ENCODE data around the gene PHF2. TPM values are rescaled to one million over a fixed set of nuclear protein-coding genes. Genes with fewer than 3 reads are reported as not detected.

Gene PHF2
- total RNA-seq, 1 donor from 2014 or later: 22.9 TPM

GRCh38 chr9:93585695-93586094 lies 9.3 kb downstream of the PHF2 start:
- no peak for DNase-seq
- H3K4me3 Mint-ChIP-seq (ENCODE audit: unreplicated experiment): no peak overlapping the region
- peaks cover 9% of the 10 kb centered on the region for H3K4me1 Mint-ChIP-seq (ENCODE audit: low read depth, unreplicated experiment)
- no peaks in the 10 kb centered on the region for H3K9me3 Mint-ChIP-seq (ENCODE audit: unreplicated experiment)
- no peak overlapping the region for H3K27ac Mint-ChIP-seq (ENCODE audit: unreplicated experiment)
- peaks cover 2% of the 10 kb centered on the region for H3K27me3 Mint-ChIP-seq (ENCODE audit: unreplicated experiment)
- TF ChIP-seq, protein P1, sequence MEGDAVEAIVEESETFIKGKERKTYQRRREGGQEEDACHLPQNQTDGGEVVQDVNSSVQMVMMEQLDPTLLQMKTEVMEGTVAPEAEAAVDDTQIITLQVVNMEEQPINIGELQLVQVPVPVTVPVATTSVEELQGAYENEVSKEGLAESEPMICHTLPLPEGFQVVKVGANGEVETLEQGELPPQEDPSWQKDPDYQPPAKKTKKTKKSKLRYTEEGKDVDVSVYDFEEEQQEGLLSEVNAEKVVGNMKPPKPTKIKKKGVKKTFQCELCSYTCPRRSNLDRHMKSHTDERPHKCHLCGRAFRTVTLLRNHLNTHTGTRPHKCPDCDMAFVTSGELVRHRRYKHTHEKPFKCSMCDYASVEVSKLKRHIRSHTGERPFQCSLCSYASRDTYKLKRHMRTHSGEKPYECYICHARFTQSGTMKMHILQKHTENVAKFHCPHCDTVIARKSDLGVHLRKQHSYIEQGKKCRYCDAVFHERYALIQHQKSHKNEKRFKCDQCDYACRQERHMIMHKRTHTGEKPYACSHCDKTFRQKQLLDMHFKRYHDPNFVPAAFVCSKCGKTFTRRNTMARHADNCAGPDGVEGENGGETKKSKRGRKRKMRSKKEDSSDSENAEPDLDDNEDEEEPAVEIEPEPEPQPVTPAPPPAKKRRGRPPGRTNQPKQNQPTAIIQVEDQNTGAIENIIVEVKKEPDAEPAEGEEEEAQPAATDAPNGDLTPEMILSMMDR (IDR thresholded peaks at IDR 0.05; ENCODE audit: partially characterized antibody, unreplicated experiment): no peak
- peaks cover 10% of the 10 kb centered on the region for H3K36me3 Mint-ChIP-seq (ENCODE audit: unreplicated experiment)

DNA sequence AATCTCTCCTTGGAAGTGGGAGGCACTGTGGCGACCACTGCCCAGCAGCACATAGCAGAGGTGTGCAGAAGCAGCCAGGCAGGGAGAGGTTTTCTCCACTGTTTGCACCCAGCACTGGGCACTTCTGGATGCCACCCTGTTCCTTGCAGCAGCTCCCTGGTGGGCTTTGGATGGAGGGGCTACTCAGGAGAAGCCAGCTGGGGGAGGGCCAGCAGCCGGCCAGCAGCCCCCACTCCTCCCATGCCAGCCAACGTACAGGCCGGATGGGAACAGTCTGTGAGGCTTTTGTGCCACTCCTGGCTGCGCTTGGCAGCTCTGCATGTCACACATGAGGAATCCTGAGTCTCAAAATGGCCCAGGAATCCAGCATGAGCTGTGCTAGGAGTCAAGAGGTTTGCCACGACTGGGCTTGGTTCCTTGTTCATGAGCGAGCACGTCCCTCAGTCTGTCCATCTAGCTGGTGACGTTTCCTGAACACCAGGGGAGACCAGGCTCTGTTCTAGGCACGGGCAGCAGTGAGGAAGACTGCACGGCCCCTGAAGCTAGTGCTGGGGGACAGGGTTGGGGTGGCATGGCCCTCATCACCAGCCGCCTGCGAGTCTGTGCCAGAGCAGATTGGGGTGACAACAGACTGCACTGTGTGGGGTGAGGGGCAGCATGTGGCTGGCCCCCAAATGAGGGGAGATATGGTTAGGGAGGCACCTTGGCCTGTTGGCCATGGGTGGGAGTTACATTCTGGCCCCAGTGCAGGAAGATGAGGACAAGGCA lies 10.1 kb downstream of the PHF2 start:
- Mint-ChIP-seq H3K27ac (ENCODE audit: unreplicated experiment) (no peak overlapping the region), H3K4me3 (ENCODE audit: unreplicated experiment) (no peak overlapping the region), H3K9me3 (ENCODE audit: unreplicated experiment) (no peaks in the 10 kb centered on the region), H3K4me1 (ENCODE audit: low read depth, unreplicated experiment) (peaks cover 17% of the 10 kb centered on the region), H3K36me3 (ENCODE audit: unreplicated experiment) (peaks cover 10% of the 10 kb centered on the region), H3K27me3 (ENCODE audit: unreplicated experiment) (peaks cover 2% of the 10 kb centered on the region)
- TF ChIP-seq, protein P1 (IDR thresholded peaks at IDR 0.05; ENCODE audit: partially characterized antibody, unreplicated experiment): no peak
- DNase-seq: no peak

GRCh38 chr9:93587284-93587650 lies 10.9 kb downstream of the PHF2 start:
- TF ChIP-seq, protein P1 (IDR thresholded peaks at IDR 0.05; ENCODE audit: partially characterized antibody, unreplicated experiment): no peak
- Mint-ChIP-seq H3K36me3 (ENCODE audit: unreplicated experiment) (peaks cover 10% of the 10 kb centered on the region), H3K27ac (ENCODE audit: unreplicated experiment) (no peak overlapping the region)

GRCh38 chr9:93587651-93588347 lies 11.4 kb downstream of the PHF2 start:
- Mint-ChIP-seq H3K4me1 (ENCODE audit: low read depth, unreplicated experiment) (peaks cover 27% of the 10 kb centered on the region), H3K4me3 (ENCODE audit: unreplicated experiment) (no peak overlapping the region), H3K27ac (ENCODE audit: unreplicated experiment) (no peak overlapping the region), H3K36me3 (ENCODE audit: unreplicated experiment) (peaks cover 10% of the 10 kb centered on the region), H3K27me3 (ENCODE audit: unreplicated experiment) (peaks cover 2% of the 10 kb centered on the region), H3K9me3 (ENCODE audit: unreplicated experiment) (no peaks in the 10 kb centered on the region)
- TF ChIP-seq, protein P1 (IDR thresholded peaks at IDR 0.05; ENCODE audit: partially characterized antibody, unreplicated experiment): peak; percentile 20
- DNase-seq: no peak

More at GRCh38 chr9:93587284-93587650, 10.9 kb downstream of the PHF2 start:
- Mint-ChIP-seq H3K4me3 (ENCODE audit: unreplicated experiment) (no peak overlapping the region), H3K9me3 (ENCODE audit: unreplicated experiment) (no peaks in the 10 kb centered on the region), H3K27me3 (ENCODE audit: unreplicated experiment) (peaks cover 2% of the 10 kb centered on the region), H3K4me1 (ENCODE audit: low read depth, unreplicated experiment) (peaks cover 25% of the 10 kb centered on the region)
- no peak for DNase-seq
